HepG2 (cell line): Measurements from ENCODE around the gene CYSTM1. TPM values are rescaled to one million over a fixed set of nuclear protein-coding genes. Genes with fewer than 3 reads are reported as not detected.

Experiments
- ASH2L ChIP-seq: fragments of 300-600, 200-600 bp; sonication (generic); IDR thresholded peaks from 2 replicates; pipeline ENCODE4 v1.7.0; 2017; ENCODE audit warnings: low read depth, mild to moderate bottlenecking, moderate library complexity, mixed read lengths, low read length; ENCODE audit not compliant: insufficient read length
- ERF ChIP-seq: IDR thresholded peaks from 2 replicates; pipeline ENCODE4 v1.6.1; 2018; ENCODE audit warnings: missing biosample characterization, missing genetic modification reagents
- GABPB1 ChIP-seq: IDR thresholded peaks from 2 replicates; pipeline ENCODE4 v1.6.1; 2016; ENCODE audit warnings: mild to moderate bottlenecking, missing genetic modification reagents, moderate library complexity, missing compliant biosample characterization
- HOXA7 ChIP-seq: sonication (generic); formaldehyde crosslinking; IDR thresholded peaks from 2 replicates; pipeline ENCODE4 v1.8.1; 2022; ENCODE audit warnings: mild to moderate bottlenecking, missing genetic modification reagents, moderate library complexity
- NONO ChIP-seq, 2 experiments: fragments of 450-650 bp in 1 of 2; sonication (generic) in 1 of 2; formaldehyde crosslinking in 1 of 2; IDR thresholded peaks in 1 of 2; conservative IDR thresholded peaks in 1 of 2; 2 replicates each; pipeline versions ENCODE4 v1.6.1 to v1.8.0; 2017 to 2022; ENCODE audit warnings: mild to moderate bottlenecking in 1 of 2, missing genetic modification reagents in 1 of 2, moderate library complexity in 1 of 2
- RBAK ChIP-seq: sonication (generic); formaldehyde crosslinking; IDR thresholded peaks from 2 replicates; pipeline ENCODE4 v1.5.1; 2020; ENCODE audit warnings: mild to moderate bottlenecking, missing genetic modification reagents
- SMC3 ChIP-seq: IDR thresholded peaks from 2 replicates; pipeline ENCODE4 v1.6.1; 2011; ENCODE audit warnings: low read length, improper control_type of control experiment
- SNAI1 ChIP-seq: sonication (generic); formaldehyde crosslinking; IDR thresholded peaks from 2 replicates; pipeline ENCODE4 v1.5.0; 2020; ENCODE audit warnings: mild to moderate bottlenecking, missing genetic modification reagents, borderline replicate concordance
- SP5 ChIP-seq: IDR thresholded peaks from 2 replicates; pipeline ENCODE4 v1.6.1; 2016; ENCODE audit warnings: low read depth, borderline replicate concordance
- STAG1 ChIP-seq: sonication (generic); formaldehyde crosslinking; IDR thresholded peaks from 2 replicates; pipeline ENCODE4 v1.4.0; 2020; ENCODE audit warnings: missing genetic modification reagents
- TEAD3 ChIP-seq: optimal IDR thresholded peaks from 2 replicates; pipeline ENCODE3; 2016; ENCODE audit warnings: borderline replicate concordance
- ZNF747 ChIP-seq: sonication (generic); formaldehyde crosslinking; IDR thresholded peaks from 2 replicates; pipeline ENCODE4 v1.8.1; 2023; ENCODE audit warnings: missing genetic modification reagents, mild to moderate bottlenecking, borderline replicate concordance
- ZNF781 ChIP-seq: sonication (generic); formaldehyde crosslinking; IDR thresholded peaks from 2 replicates; pipeline ENCODE4 v1.5.1; 2020; ENCODE audit warnings: borderline replicate concordance, mild to moderate bottlenecking, missing genetic modification reagents; ENCODE audit errors: not compliant biosample characterization
- ZSCAN25 ChIP-seq: sonication (generic); formaldehyde crosslinking; IDR thresholded peaks from 2 replicates; pipeline ENCODE4 v1.8.0; 2022; ENCODE audit warnings: mild to moderate bottlenecking, missing genetic modification reagents
- polyA plus RNA-seq, 8 experiments: library from polyadenylated mRNA; depleted of rRNA in 3 of 8; stranded (reverse) in 7 of 8; unstranded in 1 of 8; fragments of >200 nt; fragmentation: Illumina TruSeq in 4 of 8; extraction: Trizol in 4 of 8; gene quantifications; 2 replicates each; pipeline versions ENCODE4 v1.2.1 to v1.2.3, GENCODE V29; 2011 to 2016; ENCODE audit warnings: low read depth in 4 of 8, missing spikeins in 1 of 8, mixed read lengths in 1 of 8; ENCODE audit not compliant: insufficient read depth in 1 of 8
- total RNA-seq, 5 experiments: library from RNA; depleted of rRNA; stranded (reverse); fragments of >200 nt; fragmentation: Illumina TruSeq; extraction: Trizol; gene quantifications; 2 replicates each; pipeline ENCODE4 v1.2.3, GENCODE V29; 2016; ENCODE audit warnings: low read depth in 1 of 5
- TF ChIP-seq, protein P1 (sequence below): IDR thresholded peaks from 2 replicates; pipeline ENCODE4 v1.4.0; 2020; ENCODE audit warnings: mild to moderate bottlenecking, missing genetic modification reagents
- TF ChIP-seq, protein P2 (sequence below): IDR thresholded peaks from 2 replicates; pipeline ENCODE4 v1.6.1; 2016; ENCODE audit warnings: mild to moderate bottlenecking
- TF ChIP-seq, protein P3 (sequence below): sonication (generic); formaldehyde crosslinking; IDR thresholded peaks from 2 replicates; pipeline ENCODE4 v1.5.1; 2020; ENCODE audit warnings: mild to moderate bottlenecking, moderate library complexity, missing genetic modification reagents
- TF ChIP-seq, protein P4 (sequence below), 2 experiments: sonication (generic) in 1 of 2; formaldehyde crosslinking in 1 of 2; IDR thresholded peaks; 2 replicates each; pipeline versions ENCODE4 v1.4.0 to v1.6.1; 2018 to 2020; ENCODE audit warnings: missing genetic modification reagents in 2 of 2, borderline replicate concordance in 1 of 2, low read depth in 1 of 2, mild to moderate bottlenecking in 1 of 2, missing biosample characterization in 1 of 2
- TF ChIP-seq, protein P5 (sequence below): sonication (generic); formaldehyde crosslinking; IDR thresholded peaks from 2 replicates; pipeline ENCODE4 v1.8.1; 2023; ENCODE audit warnings: mild to moderate bottlenecking, missing genetic modification reagents, borderline replicate concordance

Gene CYSTM1
- total and polyA plus RNA-seq, 2 of the 13 experiments (the other 11 are each of a cell fraction or from before 2014, with no cell fraction given), result 40.0 to 73.4 TPM

DNA sequence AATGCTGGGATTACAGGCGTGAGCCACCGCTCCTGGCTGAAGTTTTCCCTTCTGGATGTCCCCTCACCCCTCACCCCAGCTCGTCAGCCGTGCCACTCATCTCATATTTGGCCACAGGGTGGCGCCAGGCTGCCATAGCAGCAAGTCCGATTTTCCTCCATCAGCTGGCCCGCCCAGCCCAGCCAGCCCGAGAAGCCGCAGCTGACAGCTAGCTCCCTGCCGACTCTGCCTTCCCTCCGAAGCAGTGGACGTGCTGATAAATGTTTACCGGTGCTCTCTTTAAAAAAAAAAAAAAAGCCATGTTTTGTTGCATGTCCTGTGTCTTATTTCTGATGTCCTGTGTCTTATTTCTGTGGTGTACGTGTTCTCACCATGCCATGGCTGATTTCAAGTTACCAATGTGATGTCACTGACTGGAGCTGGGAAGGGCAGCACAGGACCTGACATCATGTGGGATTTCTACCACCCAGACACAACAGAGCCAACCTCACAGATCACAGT is 69.6 kb downstream of the CYSTM1 start (continued):
- TF ChIP-seq RBAK (CRISPR knock-in tag) (no peak), ZNF781 (CRISPR knock-in tag) (no peak), ZSCAN25 (peak; percentile 88), NONO (IDR thresholded peaks at IDR 0.05) (no peak), NONO (CRISPR knock-in tag; conservative IDR thresholded peaks at IDR 0.05) (no peak), TEAD3 (peak; percentile 61), HOXA7 (CRISPR knock-in tag) (no peak), SP5 (peak; percentile 17; the same call in 1 of the 2 replicates), SNAI1 (CRISPR knock-in tag) (no peak), SMC3 (peak; percentile 72), GABPB1 (CRISPR knock-in tag) (no peak), ERF (CRISPR knock-in tag) (0 out of 2 replicates have a peak, but pooled peaks have one; percentile 32), STAG1 (CRISPR knock-in tag) (peak; percentile 96), ZNF747 (no peak), ASH2L (peak; percentile 30)
- TF ChIP-seq, protein P1, sequence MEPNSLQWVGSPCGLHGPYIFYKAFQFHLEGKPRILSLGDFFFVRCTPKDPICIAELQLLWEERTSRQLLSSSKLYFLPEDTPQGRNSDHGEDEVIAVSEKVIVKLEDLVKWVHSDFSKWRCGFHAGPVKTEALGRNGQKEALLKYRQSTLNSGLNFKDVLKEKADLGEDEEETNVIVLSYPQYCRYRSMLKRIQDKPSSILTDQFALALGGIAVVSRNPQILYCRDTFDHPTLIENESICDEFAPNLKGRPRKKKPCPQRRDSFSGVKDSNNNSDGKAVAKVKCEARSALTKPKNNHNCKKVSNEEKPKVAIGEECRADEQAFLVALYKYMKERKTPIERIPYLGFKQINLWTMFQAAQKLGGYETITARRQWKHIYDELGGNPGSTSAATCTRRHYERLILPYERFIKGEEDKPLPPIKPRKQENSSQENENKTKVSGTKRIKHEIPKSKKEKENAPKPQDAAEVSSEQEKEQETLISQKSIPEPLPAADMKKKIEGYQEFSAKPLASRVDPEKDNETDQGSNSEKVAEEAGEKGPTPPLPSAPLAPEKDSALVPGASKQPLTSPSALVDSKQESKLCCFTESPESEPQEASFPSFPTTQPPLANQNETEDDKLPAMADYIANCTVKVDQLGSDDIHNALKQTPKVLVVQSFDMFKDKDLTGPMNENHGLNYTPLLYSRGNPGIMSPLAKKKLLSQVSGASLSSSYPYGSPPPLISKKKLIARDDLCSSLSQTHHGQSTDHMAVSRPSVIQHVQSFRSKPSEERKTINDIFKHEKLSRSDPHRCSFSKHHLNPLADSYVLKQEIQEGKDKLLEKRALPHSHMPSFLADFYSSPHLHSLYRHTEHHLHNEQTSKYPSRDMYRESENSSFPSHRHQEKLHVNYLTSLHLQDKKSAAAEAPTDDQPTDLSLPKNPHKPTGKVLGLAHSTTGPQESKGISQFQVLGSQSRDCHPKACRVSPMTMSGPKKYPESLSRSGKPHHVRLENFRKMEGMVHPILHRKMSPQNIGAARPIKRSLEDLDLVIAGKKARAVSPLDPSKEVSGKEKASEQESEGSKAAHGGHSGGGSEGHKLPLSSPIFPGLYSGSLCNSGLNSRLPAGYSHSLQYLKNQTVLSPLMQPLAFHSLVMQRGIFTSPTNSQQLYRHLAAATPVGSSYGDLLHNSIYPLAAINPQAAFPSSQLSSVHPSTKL (CRISPR knock-in tag), result peak; percentile 41; the same call in 1 of the 2 replicates
- TF ChIP-seq, protein P2, sequence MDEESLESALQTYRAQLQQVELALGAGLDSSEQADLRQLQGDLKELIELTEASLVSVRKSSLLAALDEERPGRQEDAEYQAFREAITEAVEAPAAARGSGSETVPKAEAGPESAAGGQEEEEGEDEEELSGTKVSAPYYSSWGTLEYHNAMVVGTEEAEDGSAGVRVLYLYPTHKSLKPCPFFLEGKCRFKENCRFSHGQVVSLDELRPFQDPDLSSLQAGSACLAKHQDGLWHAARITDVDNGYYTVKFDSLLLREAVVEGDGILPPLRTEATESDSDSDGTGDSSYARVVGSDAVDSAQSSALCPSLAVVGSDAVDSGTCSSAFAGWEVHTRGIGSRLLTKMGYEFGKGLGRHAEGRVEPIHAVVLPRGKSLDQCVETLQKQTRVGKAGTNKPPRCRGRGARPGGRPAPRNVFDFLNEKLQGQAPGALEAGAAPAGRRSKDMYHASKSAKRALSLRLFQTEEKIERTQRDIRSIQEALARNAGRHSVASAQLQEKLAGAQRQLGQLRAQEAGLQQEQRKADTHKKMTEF (CRISPR knock-in tag), result peak; percentile 62; the same call in 1 of the 2 replicates
- TF ChIP-seq, protein P3, sequence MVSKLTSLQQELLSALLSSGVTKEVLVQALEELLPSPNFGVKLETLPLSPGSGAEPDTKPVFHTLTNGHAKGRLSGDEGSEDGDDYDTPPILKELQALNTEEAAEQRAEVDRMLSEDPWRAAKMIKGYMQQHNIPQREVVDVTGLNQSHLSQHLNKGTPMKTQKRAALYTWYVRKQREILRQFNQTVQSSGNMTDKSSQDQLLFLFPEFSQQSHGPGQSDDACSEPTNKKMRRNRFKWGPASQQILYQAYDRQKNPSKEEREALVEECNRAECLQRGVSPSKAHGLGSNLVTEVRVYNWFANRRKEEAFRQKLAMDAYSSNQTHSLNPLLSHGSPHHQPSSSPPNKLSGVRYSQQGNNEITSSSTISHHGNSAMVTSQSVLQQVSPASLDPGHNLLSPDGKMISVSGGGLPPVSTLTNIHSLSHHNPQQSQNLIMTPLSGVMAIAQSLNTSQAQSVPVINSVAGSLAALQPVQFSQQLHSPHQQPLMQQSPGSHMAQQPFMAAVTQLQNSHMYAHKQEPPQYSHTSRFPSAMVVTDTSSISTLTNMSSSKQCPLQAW, result peak; percentile 74
- TF ChIP-seq, protein P4, sequence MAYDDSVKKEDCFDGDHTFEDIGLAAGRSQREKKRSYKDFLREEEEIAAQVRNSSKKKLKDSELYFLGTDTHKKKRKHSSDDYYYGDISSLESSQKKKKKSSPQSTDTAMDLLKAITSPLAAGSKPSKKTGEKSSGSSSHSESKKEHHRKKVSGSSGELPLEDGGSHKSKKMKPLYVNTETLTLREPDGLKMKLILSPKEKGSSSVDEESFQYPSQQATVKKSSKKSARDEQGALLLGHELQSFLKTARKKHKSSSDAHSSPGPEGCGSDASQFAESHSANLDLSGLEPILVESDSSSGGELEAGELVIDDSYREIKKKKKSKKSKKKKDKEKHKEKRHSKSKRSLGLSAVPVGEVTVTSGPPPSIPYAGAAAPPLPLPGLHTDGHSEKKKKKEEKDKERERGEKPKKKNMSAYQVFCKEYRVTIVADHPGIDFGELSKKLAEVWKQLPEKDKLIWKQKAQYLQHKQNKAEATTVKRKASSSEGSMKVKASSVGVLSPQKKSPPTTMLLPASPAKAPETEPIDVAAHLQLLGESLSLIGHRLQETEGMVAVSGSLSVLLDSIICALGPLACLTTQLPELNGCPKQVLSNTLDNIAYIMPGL (CRISPR knock-in tag; IDR thresholded peaks at IDR 0.05; ENCODE audit: borderline replicate concordance in 1 of 2, low read depth in 1 of 2), result peak in 1 of 2 experiments; percentile 37; a peak in 1 of 4 replicates
- TF ChIP-seq, protein P5, sequence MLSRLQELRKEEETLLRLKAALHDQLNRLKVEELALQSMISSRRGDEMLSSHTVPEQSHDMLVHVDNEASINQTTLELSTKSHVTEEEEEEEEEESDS, result no peak
